Measurements from ENCODE around the gene DYNLT1. TPM values are rescaled to one million over a fixed set of nuclear protein-coding genes. Genes with fewer than 3 reads are reported as not detected.
"Not testable (repeated sequence)": the region's sequence is repeated elsewhere in the genome, so short reads cannot be mapped to it uniquely, and the experiment has no call there.

The DYNLT1 gene
- total RNA-seq, 2 donors from 2014 or later, result 82.3 to 89.8 TPM

GRCh38 chr6:158654498-158654897 is 10.0 kb upstream of the DYNLT1 start:
- Mint-ChIP-seq H3K27me3 (no peaks in the 10 kb centered on the region), H3K4me3 (peak overlapping the region; percentile 83), H3K4me1 (peaks cover 33% of the 10 kb centered on the region), H3K9me3 (no peaks in the 10 kb centered on the region), H3K36me3 (ENCODE audit: low read depth) (peaks cover 100% of the 10 kb centered on the region), H3K27ac (peak overlapping the region; percentile 95)
- no peak for ATAC-seq (replicated peaks)

GRCh38 chr6:158653577-158654354 is 9.2 kb upstream of the DYNLT1 start:
- Mint-ChIP-seq H3K27ac (peak overlapping the region; percentile 95), H3K9me3 (no peaks in the 10 kb centered on the region), H3K36me3 (ENCODE audit: low read depth) (peaks cover 99% of the 10 kb centered on the region), H3K4me3 (peak overlapping the region; percentile 83), H3K27me3 (no peaks in the 10 kb centered on the region), H3K4me1 (peaks cover 31% of the 10 kb centered on the region)
- ATAC-seq (replicated peaks), result peak; percentile 57

- peaks cover 43% of the 10 kb centered on the region for H3K4me1 Mint-ChIP-seq
- H3K9me3 Mint-ChIP-seq; ATAC-seq (replicated peaks); H3K27me3 Mint-ChIP-seq: not testable (repeated sequence)
- H3K4me3 Mint-ChIP-seq, result peak overlapping the region; percentile 83
- peaks cover 88% of the 10 kb centered on the region for H3K36me3 Mint-ChIP-seq (ENCODE audit: low read depth)
- H3K27ac Mint-ChIP-seq, result peak overlapping the region; percentile 97
Measured at GRCh38 chr6:158651981-158652737, 7.6 kb upstream of the DYNLT1 start.

- ATAC-seq (replicated peaks), result peak; percentile 67
Measured at GRCh38 chr6:158649289-158650143, 5.0 kb upstream of the DYNLT1 start, which contains the start of gene SYTL3. Gene SYTL3 (plus strand): TSS chr6:158650054. CDS start chr6:158663269, 13,215 bp downstream.

GRCh38 chr6:158648682-158649131 is 4.2 kb upstream of the DYNLT1 start:
- Mint-ChIP-seq H3K36me3 (ENCODE audit: low read depth) (peaks cover 74% of the 10 kb centered on the region), H3K9me3 (no peaks in the 10 kb centered on the region), H3K4me1 (peaks cover 34% of the 10 kb centered on the region), H3K27me3 (no peaks in the 10 kb centered on the region), H3K4me3 (peak overlapping the region; percentile 83), H3K27ac (peak overlapping the region; percentile 97)
- ATAC-seq (replicated peaks), result peak; percentile 36

More at GRCh38 chr6:158649289-158650143, 5.0 kb upstream of the DYNLT1 start, which contains the start of gene SYTL3:
- H3K9me3 Mint-ChIP-seq, result no peaks in the 10 kb centered on the region
- H3K4me3 Mint-ChIP-seq, result peak within 1 kb of the TSS; percentile 83
- no peaks in the 10 kb centered on the region for H3K27me3 Mint-ChIP-seq
- peaks cover 39% of the 10 kb centered on the region for H3K4me1 Mint-ChIP-seq
- peaks cover 76% of the 10 kb centered on the region for H3K36me3 Mint-ChIP-seq (ENCODE audit: low read depth)
- peak within 1 kb of the TSS; percentile 97 for H3K27ac Mint-ChIP-seq

- H3K27me3 Mint-ChIP-seq, result no peaks in the 10 kb centered on the region
- H3K4me1 Mint-ChIP-seq, result peaks cover 40% of the 10 kb centered on the region
- H3K9me3 Mint-ChIP-seq, result no peaks in the 10 kb centered on the region
- peak overlapping the region; percentile 97 for H3K27ac Mint-ChIP-seq
- peak overlapping the region; percentile 83 for H3K4me3 Mint-ChIP-seq
- peaks cover 74% of the 10 kb centered on the region for H3K36me3 Mint-ChIP-seq (ENCODE audit: low read depth)
- ATAC-seq (replicated peaks), result no peak
Measured at GRCh38 chr6:158647501-158647900, 3.0 kb upstream of the DYNLT1 start.

GRCh38 chr6:158646023-158646910 is 1.7 kb upstream of the DYNLT1 start:
- no peaks in the 10 kb centered on the region for H3K27me3 Mint-ChIP-seq
- H3K4me3 Mint-ChIP-seq, result peak overlapping the region; percentile 83
- H3K4me1 Mint-ChIP-seq, result peaks cover 50% of the 10 kb centered on the region
- peak overlapping the region; percentile 95 for H3K27ac Mint-ChIP-seq
- no peak for ATAC-seq (replicated peaks)
- no peaks in the 10 kb centered on the region for H3K9me3 Mint-ChIP-seq
- H3K36me3 Mint-ChIP-seq (ENCODE audit: low read depth), result peaks cover 74% of the 10 kb centered on the region

- H3K36me3 Mint-ChIP-seq (ENCODE audit: low read depth), result peaks cover 74% of the 10 kb centered on the region
- H3K4me1 Mint-ChIP-seq, result peaks cover 59% of the 10 kb centered on the region
- peak; percentile 7 for ATAC-seq (replicated peaks)
Measured at GRCh38 chr6:158645064-158646022, 800 bp upstream of the DYNLT1 start.

GRCh38 chr6:158643836-158644230 is 710 bp downstream of the DYNLT1 start:
- no peak for ATAC-seq (replicated peaks)
- Mint-ChIP-seq H3K36me3 (ENCODE audit: low read depth) (peaks cover 74% of the 10 kb centered on the region), H3K4me1 (peaks cover 62% of the 10 kb centered on the region), H3K27ac (peak overlapping the region; percentile 98), H3K4me3 (peak overlapping the region; percentile 83), H3K9me3 (no peaks in the 10 kb centered on the region), H3K27me3 (no peaks in the 10 kb centered on the region)

More at GRCh38 chr6:158645064-158646022, 800 bp upstream of the DYNLT1 start:
- H3K27ac Mint-ChIP-seq, result peak overlapping the region; percentile 95
- H3K27me3 Mint-ChIP-seq, result no peaks in the 10 kb centered on the region
- H3K4me3 Mint-ChIP-seq, result peak overlapping the region; percentile 83
- no peaks in the 10 kb centered on the region for H3K9me3 Mint-ChIP-seq

- H3K27me3 Mint-ChIP-seq, result no peaks in the 10 kb centered on the region
- H3K4me1 Mint-ChIP-seq, result peaks cover 58% of the 10 kb centered on the region
- peak overlapping the region; percentile 98 for H3K27ac Mint-ChIP-seq
- peak overlapping the region; percentile 83 for H3K4me3 Mint-ChIP-seq
- no peaks in the 10 kb centered on the region for H3K9me3 Mint-ChIP-seq
- ATAC-seq (replicated peaks), result no peak
- H3K36me3 Mint-ChIP-seq (ENCODE audit: low read depth), result peaks cover 82% of the 10 kb centered on the region
Measured at GRCh38 chr6:158642097-158642601, 2.4 kb downstream of the DYNLT1 start.

GRCh38 chr6:158640519-158640918 is 4.0 kb downstream of the DYNLT1 start:
- no peak for ATAC-seq (replicated peaks)
- H3K27me3 Mint-ChIP-seq, result no peaks in the 10 kb centered on the region
- no peaks in the 10 kb centered on the region for H3K9me3 Mint-ChIP-seq
- H3K4me1 Mint-ChIP-seq, result peaks cover 52% of the 10 kb centered on the region
- peak overlapping the region; percentile 93 for H3K27ac Mint-ChIP-seq
- peak overlapping the region; percentile 83 for H3K4me3 Mint-ChIP-seq
- H3K36me3 Mint-ChIP-seq (ENCODE audit: low read depth), result peaks cover 94% of the 10 kb centered on the region

GRCh38 chr6:158639056-158639455 is 5.5 kb downstream of the DYNLT1 start:
- Mint-ChIP-seq H3K27ac (peak overlapping the region; percentile 93), H3K4me3 (peak overlapping the region; percentile 83), H3K9me3 (no peaks in the 10 kb centered on the region), H3K36me3 (ENCODE audit: low read depth) (peaks cover 96% of the 10 kb centered on the region), H3K4me1 (peaks cover 53% of the 10 kb centered on the region), H3K27me3 (no peaks in the 10 kb centered on the region)
- no peak for ATAC-seq (replicated peaks)
